ENCODE measurements around the gene PROP1.
"Not testable (repeated sequence)": the region's sequence is repeated elsewhere in the genome, so short reads cannot be mapped to it uniquely, and the experiment has no call there.

PROP1 gene

DNA sequence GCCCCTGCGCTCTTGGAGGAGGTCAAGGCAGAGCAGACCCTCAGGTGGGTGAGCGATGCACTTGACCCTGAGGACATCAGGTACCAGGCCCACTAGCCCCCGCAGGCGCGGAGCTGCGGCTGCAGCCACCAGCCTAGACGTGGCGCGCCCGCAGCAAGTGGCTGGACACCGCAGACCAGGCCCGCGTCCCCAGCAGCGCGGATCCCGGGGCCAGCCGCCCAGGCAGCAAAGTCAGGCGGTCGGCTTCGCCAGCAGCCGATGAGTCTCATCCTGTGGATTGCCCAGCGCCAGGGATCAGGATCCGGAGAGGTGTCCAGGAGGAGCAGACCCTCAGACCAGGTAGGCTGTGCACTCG, 10.1 kb upstream of the PROP1 start:
- H3K4me3 ChIP-seq (ENCODE audit: control insufficient read depth in 1 of 7, extremely low read depth in 1 of 7, insufficient read depth in 4 of 7, low read depth in 2 of 7, low read length in 6 of 7); H3K27ac ChIP-seq (ENCODE audit: insufficient read depth in 1 of 2, low read depth in 1 of 2, low read length in 2 of 2, poor library complexity in 1 of 2, severe bottlenecking in 2 of 2); H3K9me3 ChIP-seq (ENCODE audit: control extremely low read depth in 1 of 5, control insufficient read depth in 4 of 5, insufficient read depth in 2 of 5, low read depth in 1 of 5, low read length in 4 of 5); CTCF ChIA-PET; POLR2A ChIA-PET; DNase-seq; H3K36me3 ChIP-seq (ENCODE audit: control insufficient read depth in 4 of 4, insufficient read depth in 4 of 4, low read length in 3 of 4); H3K4me1 ChIP-seq (ENCODE audit: control extremely low read depth in 1 of 4, control insufficient read depth in 4 of 4, insufficient read depth in 4 of 4, low read length in 3 of 4): not testable (repeated sequence)
- peaks cover 0 to 21% (median 0%) of the 10 kb centered on the region in 5 experiments for H3K27me3 ChIP-seq (replicated peaks in 2 of 5; ENCODE audit: control insufficient read depth in 4 of 5, insufficient read depth in 5 of 5, low read length in 4 of 5)
- no CpG with 5 or more reads among the region's 24 CpGs for WGBS (ENCODE audit: insufficient coverage)

DNA sequence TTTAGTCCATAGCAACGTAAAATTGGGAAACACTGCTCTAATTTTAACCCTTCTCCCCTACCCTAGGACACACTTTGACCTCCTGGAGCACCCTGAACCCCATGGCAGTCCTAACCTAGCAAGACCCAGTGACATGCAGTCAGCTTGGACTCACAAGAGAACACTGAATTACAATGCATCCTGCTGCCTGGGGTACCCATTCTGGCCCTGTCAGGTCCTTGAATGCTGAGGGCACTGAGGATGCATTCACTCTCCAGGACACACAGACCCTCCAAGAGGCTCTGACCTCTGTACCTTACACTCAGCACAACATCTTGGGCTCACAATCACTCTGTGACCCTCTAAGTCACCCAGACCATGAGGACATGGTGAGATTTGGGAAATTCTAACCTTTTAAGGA, 1.8 kb upstream of the PROP1 start:
- no peaks in the 10 kb centered on the region for H3K9me3 ChIP-seq (ENCODE audit: control extremely low read depth in 1 of 5, control insufficient read depth in 4 of 5, insufficient read depth in 2 of 5, low read depth in 1 of 5, low read length in 4 of 5)
- ChIA-PET POLR2A (no interaction called here), CTCF (no interaction called here)
- no peak overlapping the region for H3K27ac ChIP-seq (ENCODE audit: insufficient read depth in 1 of 2, low read depth in 1 of 2, low read length in 2 of 2, poor library complexity in 1 of 2, severe bottlenecking in 2 of 2)
- no peaks in the 10 kb centered on the region for H3K4me1 ChIP-seq (ENCODE audit: control extremely low read depth in 1 of 4, control insufficient read depth in 4 of 4, insufficient read depth in 4 of 4, low read length in 3 of 4)
- WGBS (ENCODE audit: insufficient coverage), result 100% methylated on average over 1 of the region's 1 CpG
- no peak overlapping the region for H3K4me3 ChIP-seq (ENCODE audit: control insufficient read depth in 1 of 7, extremely low read depth in 1 of 7, insufficient read depth in 4 of 7, low read depth in 2 of 7, low read length in 6 of 7)
- DNase-seq, result no peak
- H3K27me3 ChIP-seq (replicated peaks in 2 of 5; ENCODE audit: control insufficient read depth in 4 of 5, insufficient read depth in 5 of 5, low read length in 4 of 5), result peaks cover 0 to 74% (median 13%) of the 10 kb centered on the region in 5 experiments
- H3K36me3 ChIP-seq (ENCODE audit: control insufficient read depth in 4 of 4, insufficient read depth in 4 of 4, low read length in 3 of 4), result no peaks in the 10 kb centered on the region

DNA sequence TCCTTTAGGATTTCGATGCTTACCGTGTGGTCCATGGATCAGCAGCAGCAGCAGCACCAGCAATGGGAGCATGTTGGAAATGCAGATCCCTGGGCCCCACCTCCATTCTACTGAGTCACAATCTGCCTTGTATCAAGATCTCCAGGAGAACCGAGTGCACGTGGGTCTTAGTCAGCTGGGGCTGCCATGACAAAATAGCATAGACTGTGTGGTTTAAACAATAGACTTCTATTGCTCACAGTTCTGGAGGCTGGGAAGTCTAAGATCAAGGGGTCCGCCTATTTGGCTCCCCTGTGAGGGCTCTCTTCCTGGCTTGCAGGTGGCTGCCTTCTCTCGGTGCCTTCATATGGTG, 1.3 kb upstream of the PROP1 start:
- CTCF ChIA-PET, result no interaction called here
- DNase-seq, result no peak

DNA sequence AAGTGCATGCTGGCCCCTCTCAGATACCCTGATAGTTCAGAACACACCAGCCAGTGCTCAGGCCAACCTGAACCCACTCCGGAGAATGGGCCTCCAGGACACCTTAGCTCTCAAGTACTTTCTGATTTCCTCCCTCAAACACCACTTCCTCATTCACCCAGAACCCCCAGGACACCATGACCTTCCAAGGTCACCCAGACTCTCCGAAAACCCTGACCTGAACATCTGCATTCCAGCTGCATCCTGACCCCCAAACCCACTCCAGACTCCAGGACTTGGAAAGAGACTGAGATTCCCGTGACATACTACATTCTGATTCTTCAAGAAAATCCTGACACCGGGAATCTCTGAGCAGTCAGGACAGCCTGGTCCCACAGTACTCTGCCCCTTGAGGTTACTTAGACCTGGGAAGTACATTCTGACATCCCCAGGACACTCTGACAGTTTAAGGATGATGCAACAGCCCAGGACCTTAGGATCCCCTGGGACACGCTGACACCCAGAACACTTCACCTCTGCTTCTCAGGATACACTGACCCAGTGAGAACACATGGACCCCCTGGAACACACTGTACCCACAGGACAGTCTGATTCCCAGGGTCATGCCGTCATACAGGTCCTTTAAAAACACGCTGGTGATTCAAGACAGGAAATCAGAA, 747 bp upstream of the PROP1 start:
- Histone ChIP-seq H3K4me1 (ENCODE audit: control extremely low read depth in 1 of 4, control insufficient read depth in 4 of 4, insufficient read depth in 4 of 4, low read length in 3 of 4) (no peaks in the 10 kb centered on the region), H3K4me3 (ENCODE audit: control insufficient read depth in 1 of 7, extremely low read depth in 1 of 7, insufficient read depth in 4 of 7, low read depth in 2 of 7, low read length in 6 of 7) (no peak overlapping the region), H3K36me3 (ENCODE audit: control insufficient read depth in 4 of 4, insufficient read depth in 4 of 4, low read length in 3 of 4) (no peaks in the 10 kb centered on the region), H3K27me3 (replicated peaks in 2 of 5; ENCODE audit: control insufficient read depth in 4 of 5, insufficient read depth in 5 of 5, low read length in 4 of 5) (peaks cover 0 to 71% (median 13%) of the 10 kb centered on the region in 5 experiments), H3K27ac (ENCODE audit: insufficient read depth in 1 of 2, low read depth in 1 of 2, low read length in 2 of 2, poor library complexity in 1 of 2, severe bottlenecking in 2 of 2) (no peak overlapping the region), H3K9me3 (ENCODE audit: control extremely low read depth in 1 of 5, control insufficient read depth in 4 of 5, insufficient read depth in 2 of 5, low read depth in 1 of 5, low read length in 4 of 5) (no peaks in the 10 kb centered on the region)
- ChIA-PET CTCF (no interaction called here), POLR2A (no interaction called here)
- DNase-seq, result peak in 2 of 3 donors; percentile 21 to 29
- WGBS (ENCODE audit: insufficient coverage), result 90% methylated on average over 7 of the region's 7 CpGs

More for the DNA sequence above, 1.3 kb upstream of the PROP1 start:
- no peak overlapping the region for H3K27ac ChIP-seq (ENCODE audit: insufficient read depth in 1 of 2, low read depth in 1 of 2, low read length in 2 of 2, poor library complexity in 1 of 2, severe bottlenecking in 2 of 2)
- H3K27me3 ChIP-seq (replicated peaks in 2 of 5; ENCODE audit: control insufficient read depth in 4 of 5, insufficient read depth in 5 of 5, low read length in 4 of 5), result peaks cover 0 to 74% (median 13%) of the 10 kb centered on the region in 5 experiments
- 90% methylated on average over 4 of the region's 6 CpGs for WGBS (ENCODE audit: insufficient coverage)
- no peak overlapping the region for H3K4me3 ChIP-seq (ENCODE audit: control insufficient read depth in 1 of 7, extremely low read depth in 1 of 7, insufficient read depth in 4 of 7, low read depth in 2 of 7, low read length in 6 of 7)
- POLR2A ChIA-PET, result no interaction called here
- no peaks in the 10 kb centered on the region for H3K36me3 ChIP-seq (ENCODE audit: control insufficient read depth in 4 of 4, insufficient read depth in 4 of 4, low read length in 3 of 4)
- H3K4me1 ChIP-seq (ENCODE audit: control extremely low read depth in 1 of 4, control insufficient read depth in 4 of 4, insufficient read depth in 4 of 4, low read length in 3 of 4), result no peaks in the 10 kb centered on the region
- no peaks in the 10 kb centered on the region for H3K9me3 ChIP-seq (ENCODE audit: control extremely low read depth in 1 of 5, control insufficient read depth in 4 of 5, insufficient read depth in 2 of 5, low read depth in 1 of 5, low read length in 4 of 5)

DNA sequence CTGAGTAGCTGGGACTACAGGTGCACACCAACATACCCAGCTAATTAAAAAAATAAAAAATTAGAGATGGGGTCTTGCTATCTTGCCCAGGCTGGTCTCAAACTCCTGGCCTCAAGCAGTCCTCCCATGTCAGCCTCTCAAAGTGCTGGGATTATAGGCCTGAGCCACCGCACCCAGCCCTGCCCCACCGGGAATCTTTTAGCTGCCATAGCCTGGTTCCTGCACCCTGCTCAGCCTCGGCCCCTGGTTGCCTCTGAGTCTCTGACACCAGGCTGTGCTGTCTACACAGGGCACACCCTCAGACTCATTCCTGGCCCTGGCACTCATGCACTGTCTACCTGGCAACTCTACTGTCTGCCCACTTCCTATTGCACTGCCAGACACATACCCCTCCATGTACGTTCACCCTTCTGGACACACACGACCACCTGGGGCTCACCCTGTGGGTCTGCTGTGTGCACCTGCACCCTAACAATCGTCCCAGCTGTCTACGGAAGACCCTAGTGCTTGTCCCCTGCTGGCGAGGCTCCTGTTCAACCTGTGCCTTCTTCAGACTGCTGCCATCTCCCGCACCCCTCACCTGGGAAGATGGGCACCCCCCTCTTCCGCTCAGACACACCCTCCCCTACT, 1.4 kb downstream of the PROP1 start:
- ChIA-PET POLR2A (no interaction called here), CTCF (no interaction called here)
- no peak for DNase-seq
- Histone ChIP-seq H3K4me3 (ENCODE audit: control insufficient read depth in 1 of 7, extremely low read depth in 1 of 7, insufficient read depth in 4 of 7, low read depth in 2 of 7, low read length in 6 of 7) (no peak overlapping the region), H3K4me1 (ENCODE audit: control extremely low read depth in 1 of 4, control insufficient read depth in 4 of 4, insufficient read depth in 4 of 4, low read length in 3 of 4) (no peaks in the 10 kb centered on the region), H3K27me3 (replicated peaks in 2 of 5; ENCODE audit: control insufficient read depth in 4 of 5, insufficient read depth in 5 of 5, low read length in 4 of 5) (peaks cover 0 to 64% (median 13%) of the 10 kb centered on the region in 5 experiments), H3K36me3 (ENCODE audit: control insufficient read depth in 4 of 4, insufficient read depth in 4 of 4, low read length in 3 of 4) (no peaks in the 10 kb centered on the region), H3K9me3 (ENCODE audit: control extremely low read depth in 1 of 5, control insufficient read depth in 4 of 5, insufficient read depth in 2 of 5, low read depth in 1 of 5, low read length in 4 of 5) (no peaks in the 10 kb centered on the region), H3K27ac (ENCODE audit: insufficient read depth in 1 of 2, low read depth in 1 of 2, low read length in 2 of 2, poor library complexity in 1 of 2, severe bottlenecking in 2 of 2) (no peak overlapping the region)
- WGBS (ENCODE audit: insufficient coverage), result 84% methylated on average over 9 of the region's 10 CpGs

DNA sequence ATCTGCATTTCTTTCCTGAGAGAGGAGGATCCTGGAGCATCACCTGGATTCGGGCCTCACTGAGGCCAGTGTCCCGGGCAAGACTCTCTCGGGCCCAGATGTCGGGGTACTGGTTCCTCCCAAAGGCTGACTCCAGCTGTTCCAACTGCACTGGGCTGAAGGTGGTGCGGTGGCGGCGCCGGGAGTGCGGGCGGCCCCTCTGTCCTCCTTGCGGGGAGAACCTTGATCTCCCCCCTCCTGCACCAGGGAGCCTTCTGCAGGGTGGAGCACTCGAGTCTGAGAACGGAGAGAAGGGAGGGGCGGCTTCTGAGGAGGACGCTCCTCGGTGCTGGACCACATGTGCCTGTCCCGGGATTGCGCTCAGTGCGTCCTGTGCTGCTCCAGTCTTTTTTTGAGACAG, 2.0 kb downstream of the PROP1 start:
- no peak overlapping the region for H3K27ac ChIP-seq (ENCODE audit: insufficient read depth in 1 of 2, low read depth in 1 of 2, low read length in 2 of 2, poor library complexity in 1 of 2, severe bottlenecking in 2 of 2)
- peaks cover 0 to 61% (median 11%) of the 10 kb centered on the region in 5 experiments for H3K27me3 ChIP-seq (replicated peaks in 2 of 5; ENCODE audit: control insufficient read depth in 4 of 5, insufficient read depth in 5 of 5, low read length in 4 of 5)
- POLR2A ChIA-PET, result no interaction called here
- H3K9me3 ChIP-seq (ENCODE audit: control extremely low read depth in 1 of 5, control insufficient read depth in 4 of 5, insufficient read depth in 2 of 5, low read depth in 1 of 5, low read length in 4 of 5), result no peaks in the 10 kb centered on the region
- DNase-seq, result no peak
- WGBS (ENCODE audit: insufficient coverage), result 94% methylated on average over 15 of the region's 19 CpGs
- H3K36me3 ChIP-seq (ENCODE audit: control insufficient read depth in 4 of 4, insufficient read depth in 4 of 4, low read length in 3 of 4), result no peaks in the 10 kb centered on the region
- CTCF ChIA-PET, result no interaction called here
- no peak overlapping the region for H3K4me3 ChIP-seq (ENCODE audit: control insufficient read depth in 1 of 7, extremely low read depth in 1 of 7, insufficient read depth in 4 of 7, low read depth in 2 of 7, low read length in 6 of 7)
- H3K4me1 ChIP-seq (ENCODE audit: control extremely low read depth in 1 of 4, control insufficient read depth in 4 of 4, insufficient read depth in 4 of 4, low read length in 3 of 4), result no peaks in the 10 kb centered on the region

DNA sequence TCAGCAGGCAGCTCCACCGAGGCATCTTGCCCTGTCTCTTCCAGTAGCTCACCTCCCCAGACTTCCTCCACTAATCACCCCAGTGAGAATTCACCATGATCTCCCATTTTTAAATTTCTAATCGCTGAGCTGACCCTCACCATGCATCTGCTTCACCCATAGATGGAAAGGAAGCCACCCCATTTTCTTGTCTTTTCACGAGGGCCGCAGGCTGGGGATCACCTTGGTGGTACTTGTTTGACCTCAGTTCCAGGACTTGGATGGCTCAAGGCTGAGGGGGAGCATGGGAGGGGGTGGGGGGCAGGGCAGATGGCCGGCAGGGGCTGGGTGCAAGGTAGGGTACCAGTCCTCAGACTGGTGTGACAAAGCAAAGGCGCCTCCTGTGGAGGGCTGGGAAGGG, 3.6 kb downstream of the PROP1 start:
- Histone ChIP-seq H3K9me3 (ENCODE audit: control extremely low read depth in 1 of 5, control insufficient read depth in 4 of 5, insufficient read depth in 2 of 5, low read depth in 1 of 5, low read length in 4 of 5) (no peaks in the 10 kb centered on the region), H3K36me3 (ENCODE audit: control insufficient read depth in 4 of 4, insufficient read depth in 4 of 4, low read length in 3 of 4) (no peaks in the 10 kb centered on the region), H3K4me1 (ENCODE audit: control extremely low read depth in 1 of 4, control insufficient read depth in 4 of 4, insufficient read depth in 4 of 4, low read length in 3 of 4) (no peaks in the 10 kb centered on the region), H3K27me3 (replicated peaks in 2 of 5; ENCODE audit: control insufficient read depth in 4 of 5, insufficient read depth in 5 of 5, low read length in 4 of 5) (peaks cover 0 to 50% (median 13%) of the 10 kb centered on the region in 5 experiments), H3K4me3 (ENCODE audit: control insufficient read depth in 1 of 7, extremely low read depth in 1 of 7, insufficient read depth in 4 of 7, low read depth in 2 of 7, low read length in 6 of 7) (no peak overlapping the region), H3K27ac (ENCODE audit: insufficient read depth in 1 of 2, low read depth in 1 of 2, low read length in 2 of 2, poor library complexity in 1 of 2, severe bottlenecking in 2 of 2) (no peak overlapping the region)
- CTCF ChIA-PET, result no interaction called here
- 93% methylated on average over 3 of the region's 6 CpGs for WGBS (ENCODE audit: insufficient coverage)
- no peak for DNase-seq
- POLR2A ChIA-PET, result interaction anchor here (1.1 kb wide), 1 partner anchor 8 kb away, joined by 3 read pairs; no protein-coding TSS in a partner anchor
